GM18511 (cell line): ENCODE results near the gene GSTT2.
"Not testable (repeated sequence)": the region's sequence is repeated elsewhere in the genome, so short reads cannot be mapped to it uniquely, and the experiment has no call there.

Experiments used
- ATAC-seq: cut with Tn5 transposase; IDR thresholded peaks from one replicate; pipeline ENCODE4 v1.9.1; 2021; ENCODE audit warnings: mild to moderate bottlenecking, moderate library complexity; ENCODE audit not compliant: unreplicated experiment

The GSTT2 gene

GRCh38 chr22:23979557-23980240 lies at the start of gene GSTT2:
TSS of gene GSTT2 (plus strand) at chr22:23980134.
- ATAC-seq: not testable (repeated sequence)

- ATAC-seq: no peak
These were observed 41.5 kb upstream of the GSTT2 start for GRCh38 chr22:23938328-23939016.

GRCh38 chr22:23939017-23939357 lies 40.9 kb upstream of the GSTT2 start:
- no peak for ATAC-seq

- ATAC-seq: not testable (repeated sequence)
These were observed 39.8 kb upstream of the GSTT2 start for GRCh38 chr22:23940166-23940565.

GRCh38 chr22:23947391-23947790 lies 32.5 kb upstream of the GSTT2 start:
- ATAC-seq: not testable (repeated sequence)

GRCh38 chr22:23949764-23950163 lies 30.2 kb upstream of the GSTT2 start:
- ATAC-seq: not testable (repeated sequence)

GRCh38 chr22:23951383-23951782 lies 28.6 kb upstream of the GSTT2 start:
- not testable (repeated sequence) for ATAC-seq

GRCh38 chr22:23952794-23953405 lies 27.0 kb upstream of the GSTT2 start:
- not testable (repeated sequence) for ATAC-seq

GRCh38 chr22:23953485-23953884 lies 26.4 kb upstream of the GSTT2 start:
- not testable (repeated sequence) for ATAC-seq

GRCh38 chr22:23954193-23954990 lies 25.5 kb upstream of the GSTT2 start:
- ATAC-seq: not testable (repeated sequence)

GRCh38 chr22:23954991-23955305 lies 25.0 kb upstream of the GSTT2 start:
- not testable (repeated sequence) for ATAC-seq

GRCh38 chr22:23955886-23956285 lies 24.0 kb upstream of the GSTT2 start:
- not testable (repeated sequence) for ATAC-seq

- ATAC-seq: not testable (repeated sequence)
These were observed 23.5 kb upstream of the GSTT2 start for GRCh38 chr22:23956301-23956900.

GRCh38 chr22:23961084-23961771 lies 18.7 kb upstream of the GSTT2 start, which contains the start of gene GSTT2B:
TSS of gene GSTT2B (minus strand) at chr22:23961195. CDS start at chr22:23961131, 64 bp downstream.
- not testable (repeated sequence) for ATAC-seq

- peak; percentile 58 for ATAC-seq
These were observed 13.8 kb upstream of the GSTT2 start for GRCh38 chr22:23966094-23966493.

GRCh38 chr22:23966568-23966967 lies 13.4 kb upstream of the GSTT2 start, which contains the start of gene DDTL:
TSS of gene DDTL (plus strand) at chr22:23966888. CDS start at chr22:23966915, 27 bp downstream.
- ATAC-seq: peak; percentile 92

- no peak for ATAC-seq
These were observed 10.9 kb upstream of the GSTT2 start for GRCh38 chr22:23969071-23969470.

- no peak for ATAC-seq
These were observed 9.7 kb upstream of the GSTT2 start for GRCh38 chr22:23970201-23970641.

GRCh38 chr22:23970816-23971486 lies 9.0 kb upstream of the GSTT2 start:
- ATAC-seq: no peak
